GM13976 (cell line): ENCODE results near the gene CYB561D2.
A peak's percentile ranks its signal among the peaks of the same experiment; 100 is the strongest.

Experiments used
- DNase-seq: peaks from one replicate; pipeline ENCODE4 v3.0.0; 2012; ENCODE audit warnings: low spot score
- CTCF ChIP-seq: IDR thresholded peaks from 2 replicates; pipeline ENCODE4 v1.5.1; 2012; ENCODE audit warnings: borderline replicate concordance, mild to moderate bottlenecking; ENCODE audit not compliant: insufficient read depth; ENCODE audit errors: extremely low read depth, missing control alignments, control extremely low read depth
- in situ Hi-C: fragments of 300-500 bp; cut with MboI; formaldehyde crosslinking; loops from one replicate; pipeline ENCODE4 v1.12.0; 2022; ENCODE audit warnings: low sequenced_read_pairs, mixed read lengths, inconsistent platforms; ENCODE audit not compliant: unreplicated experiment

Gene CYB561D2

GRCh38 chr3:50350213-50350526 lies 492 bp upstream of the CYB561D2 start:
- in situ Hi-C loops: no loop called here
- no peak for TF ChIP-seq CTCF
- no peak for DNase-seq

DNA sequence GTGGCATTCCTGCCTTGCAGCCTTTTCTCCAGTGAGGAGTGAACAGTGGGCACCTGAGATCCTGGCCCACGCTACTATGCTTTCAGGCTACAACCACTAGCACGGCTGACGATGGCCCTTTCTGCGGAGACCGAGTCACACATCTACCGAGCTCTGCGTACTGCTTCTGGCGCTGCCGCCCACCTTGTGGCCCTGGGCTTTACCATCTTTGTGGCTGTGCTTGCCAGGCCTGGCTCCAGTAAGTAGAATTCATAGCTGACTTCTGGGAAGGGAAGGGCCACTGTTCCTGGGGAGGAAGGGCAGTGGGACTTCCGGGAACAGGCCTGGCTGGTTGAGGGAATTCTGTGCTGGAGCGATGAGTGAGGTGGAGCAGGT lies 648 bp downstream of the CYB561D2 start:
- in situ Hi-C loops: no loop called here
- DNase-seq: no peak
- no peak for TF ChIP-seq CTCF

GRCh38 chr3:50352781-50353180 lies 2.1 kb downstream of the CYB561D2 start:
- peak; percentile 12 for TF ChIP-seq CTCF
- in situ Hi-C loops: no loop called here
- no peak for DNase-seq

DNA sequence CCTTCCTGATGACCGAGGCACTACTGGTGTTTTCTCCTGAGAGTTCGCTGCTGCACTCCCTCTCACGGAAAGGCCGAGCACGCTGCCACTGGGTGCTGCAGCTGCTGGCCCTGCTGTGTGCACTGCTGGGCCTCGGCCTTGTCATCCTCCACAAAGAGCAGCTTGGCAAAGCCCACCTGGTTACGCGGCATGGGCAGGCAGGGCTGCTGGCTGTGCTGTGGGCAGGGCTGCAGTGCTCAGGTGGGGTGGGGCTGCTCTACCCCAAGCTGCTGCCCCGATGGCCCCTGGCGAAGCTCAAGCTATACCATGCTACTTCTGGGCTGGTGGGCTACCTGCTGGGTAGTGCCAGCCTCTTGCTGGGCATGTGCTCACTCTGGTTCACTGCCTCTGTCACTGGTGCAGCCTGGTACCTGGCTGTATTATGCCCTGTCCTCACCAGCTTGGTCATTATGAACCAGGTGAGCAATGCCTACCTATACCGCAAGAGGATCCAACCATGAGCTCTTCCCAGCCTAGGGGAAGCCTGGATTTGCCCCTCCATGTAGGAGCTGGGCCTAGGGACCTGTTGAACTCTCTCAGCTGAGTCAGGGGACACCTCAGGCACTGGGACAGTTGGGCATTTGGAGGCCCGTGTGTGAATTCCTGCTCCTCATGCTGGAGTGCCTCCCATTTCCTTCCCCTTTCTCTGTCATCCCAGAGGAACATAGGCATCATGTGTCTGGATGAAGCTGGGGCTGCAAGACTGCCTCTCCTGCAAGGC lies 2.8 kb downstream of the CYB561D2 start:
- TF ChIP-seq CTCF: no peak
- DNase-seq: no peak
- in situ Hi-C loops: no loop called here

GRCh38 chr3:50354186-50354764 lies 3.6 kb downstream of the CYB561D2 start:
- no peak for DNase-seq
- TF ChIP-seq CTCF: no peak
- in situ Hi-C loops: no loop called here

GRCh38 chr3:50354850-50355249 lies 4.2 kb downstream of the CYB561D2 start:
- in situ Hi-C loops: no loop called here
- no peak for TF ChIP-seq CTCF
- DNase-seq: no peak

DNA sequence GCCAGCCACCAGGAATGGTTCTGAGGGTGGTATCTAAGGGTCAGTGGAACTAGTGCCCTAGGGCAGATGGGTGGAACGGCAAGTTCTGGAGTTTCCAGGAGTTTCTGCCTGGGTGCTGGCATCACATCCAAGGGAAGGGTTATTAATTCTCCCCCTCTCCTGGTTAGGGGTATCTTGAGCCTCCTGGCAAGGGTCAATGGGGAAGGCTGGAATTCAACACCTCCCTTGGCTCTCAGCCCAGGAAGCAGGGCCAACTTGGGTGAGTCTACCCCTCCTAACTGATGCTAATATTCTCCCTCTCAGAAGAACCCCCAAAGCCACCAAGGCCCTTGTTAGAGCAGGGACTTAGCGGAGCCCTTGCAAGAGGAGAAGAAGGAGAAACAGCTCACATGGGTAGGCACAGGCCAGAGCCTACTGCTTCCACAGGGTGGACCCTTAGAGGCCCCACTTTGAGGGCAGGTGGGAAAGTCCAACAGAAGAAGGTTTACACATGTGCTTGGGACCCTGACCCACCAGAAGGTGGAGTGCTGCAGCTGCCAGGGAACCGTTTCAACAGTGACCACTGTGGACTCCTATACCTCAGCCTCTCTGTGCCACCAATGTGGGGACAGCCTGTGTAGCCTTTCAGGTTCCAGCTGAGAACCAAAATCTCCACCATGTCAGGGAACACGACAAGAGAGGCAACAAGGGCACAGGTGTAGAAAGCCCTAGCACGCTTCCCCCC lies 5.3 kb downstream of the CYB561D2 start:
- no peak for TF ChIP-seq CTCF
- DNase-seq: no peak
- in situ Hi-C loops: no loop called here
